Right ventricle myocardium superior (tissue), 1 donor: Measurements from ENCODE around the gene ZNF365. TPM values are rescaled to one million over a fixed set of nuclear protein-coding genes. Genes with fewer than 3 reads are reported as not detected.

Experiments used
- ATAC-seq: fragments of 200-7000 bp; cut with Tn5 transposase; one replicate; pipeline ENCODE4 v1.9.1; 2020; ENCODE audit warnings: mild to moderate bottlenecking; ENCODE audit not compliant: poor library complexity
- DNase-seq: peaks from one replicate; pipeline ENCODE4 v3.0.0-alpha.2; 2020
- intact Hi-C: fragments of 100-400 bp; cut with DNase I; formaldehyde crosslinking; loops from one replicate; pipeline ENCODE4 v1.11.2; 2022
- total RNA-seq: library from RNA; stranded (reverse); fragmentation: NEBNext Ultra II Directional; extraction: Animal tissue kit (Norgen Biotek cat#: 25700); gene quantifications from one replicate; pipeline ENCODE4 v1.2.1, GENCODE V29; 2021
- donor health status: DM: no; HTN: yes; CAD: no; lungs with severe emphysema.

The ZNF365 gene
- total RNA-seq, 1 donor from 2014 or later, result not detected

DNA sequence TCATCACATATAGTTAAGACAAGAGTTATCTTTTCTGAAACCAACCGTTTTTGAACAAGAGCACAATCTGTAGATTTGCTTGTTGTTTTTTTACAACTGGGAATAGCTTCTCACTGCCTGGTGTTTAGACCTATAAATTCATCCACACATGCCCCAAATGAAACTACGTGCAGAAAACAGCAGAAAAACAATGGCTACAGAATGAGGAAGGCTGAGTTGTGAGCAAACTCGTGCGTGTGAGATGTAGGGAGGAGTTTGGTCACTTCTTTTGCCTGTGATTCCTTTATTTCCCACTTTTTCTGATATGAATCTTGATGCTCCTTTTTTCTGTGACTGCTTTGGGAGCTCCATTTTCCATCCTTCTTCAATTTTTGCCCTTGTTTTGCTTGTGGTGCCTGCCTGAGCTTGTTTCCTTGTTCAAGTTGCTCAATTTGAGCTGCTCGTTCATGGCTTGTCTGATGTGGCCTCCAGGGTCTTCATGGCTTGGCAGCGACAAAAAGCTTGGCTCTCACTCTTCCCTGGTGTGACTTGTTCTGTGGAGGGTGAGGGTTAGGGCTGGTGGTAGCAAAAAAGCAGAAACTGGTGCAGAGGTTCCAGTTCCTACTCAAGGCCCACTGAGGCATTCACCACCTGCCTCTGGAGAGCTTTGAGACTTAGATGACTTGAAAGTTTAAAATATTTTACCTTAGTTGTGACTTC lies 76.9 kb downstream of the ZNF365 start:
- ATAC-seq (no peak), DNase-seq (no peak)
- intact Hi-C loops, result no loop called here

DNA sequence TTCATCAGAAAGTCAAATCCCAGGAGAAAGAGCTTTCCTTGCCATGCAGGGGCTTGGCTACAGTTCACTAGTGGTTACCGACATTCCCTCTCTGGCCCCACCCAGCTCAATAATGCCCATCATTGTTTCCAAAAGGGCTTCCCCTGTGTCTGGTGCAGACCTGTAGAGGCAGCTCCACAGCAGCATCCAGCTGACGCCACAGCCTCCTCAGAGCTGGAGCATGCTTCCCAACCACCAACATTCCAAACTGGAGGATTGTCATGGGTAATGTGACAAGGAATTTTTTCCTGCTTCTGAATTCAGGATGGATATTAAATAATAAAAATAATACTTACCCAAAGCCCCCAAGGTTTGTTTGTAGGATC lies 77.4 kb downstream of the ZNF365 start:
- ATAC-seq (no peak), DNase-seq (no peak)
- intact Hi-C loops, result no loop called here

Other genes with a start within 250 kb of the ZNF365 start
- gene RTKN2, start 105.5 kb upstream of the ZNF365 start, total RNA-seq, result not detected